Hepatocyte (in vitro differentiated cells): ENCODE data around the gene HINT2. TPM values are rescaled to one million over a fixed set of nuclear protein-coding genes. Genes with fewer than 3 reads are reported as not detected.
A peak's percentile ranks its signal among the peaks of the same experiment; 100 is the strongest.

Experiments
- DNase-seq: peaks from one replicate; pipeline ENCODE4 v3.0.0-alpha.2; 2016; ENCODE audit warnings: low spot score
- H2AFZ ChIP-seq: fragments of 200-600 bp; sonication (generic); 2 replicates; pipeline ENCODE4 v1.6.0; 2016; ENCODE audit warnings: antibody characterized with exemption, mild to moderate bottlenecking
- H3K27ac ChIP-seq: fragments of 200-600 bp; sonication (generic); 2 replicates; pipeline ENCODE4 v1.5.1; 2016; ENCODE audit warnings: mild to moderate bottlenecking
- H3K27me3 ChIP-seq: fragments of 200-600 bp; sonication (generic); 2 replicates; pipeline ENCODE4 v1.6.1; 2016
- H3K36me3 ChIP-seq: fragments of 200-600 bp; sonication (generic); replicated peaks from 2 replicates; pipeline ENCODE4 v1.5.1; 2016; ENCODE audit warnings: low read depth; ENCODE audit not compliant: insufficient read depth
- H3K4me1 ChIP-seq: fragments of 200-600 bp; sonication (generic); 2 replicates; pipeline ENCODE4 v1.5.1; 2016; ENCODE audit warnings: mild to moderate bottlenecking, moderate library complexity; ENCODE audit not compliant: insufficient read depth
- H3K4me2 ChIP-seq: fragments of 200-600 bp; sonication (generic); 2 replicates; pipeline ENCODE4 v1.6.0; 2016
- H3K4me3 ChIP-seq: fragments of 200-600 bp; sonication (generic); 2 replicates; pipeline ENCODE4 v1.5.1; 2016; ENCODE audit warnings: mild to moderate bottlenecking
- H3K79me2 ChIP-seq: fragments of 200-600 bp; sonication (generic); 2 replicates; pipeline ENCODE4 v1.6.0; 2017; ENCODE audit warnings: mild to moderate bottlenecking
- H3K9me2 ChIP-seq: fragments of 200-600 bp; sonication (generic); replicated peaks from 2 replicates; pipeline ENCODE4 v1.6.0; 2017; ENCODE audit warnings: mild to moderate bottlenecking; ENCODE audit not compliant: insufficient read depth
- H3K9me3 ChIP-seq: fragments of 200-600 bp; sonication (generic); 2 replicates; pipeline ENCODE4 v1.5.1; 2016; ENCODE audit warnings: low read depth, mild to moderate bottlenecking
- H4K20me1 ChIP-seq: fragments of 200-600 bp; sonication (generic); 2 replicates; pipeline ENCODE4 v1.6.0; 2016; ENCODE audit warnings: mild to moderate bottlenecking; ENCODE audit not compliant: insufficient read depth, poor library complexity, severe bottlenecking
- CTCF ChIP-seq: fragments of 200-600 bp; sonication (generic); IDR thresholded peaks from 2 replicates; pipeline ENCODE4 v1.5.1; 2016; ENCODE audit warnings: antibody characterized with exemption, mild to moderate bottlenecking; ENCODE audit not compliant: poor library complexity
- EZH2 ChIP-seq: fragments of 200-600 bp; sonication (generic); IDR thresholded peaks from 2 replicates; pipeline ENCODE4 v1.6.1; 2016; ENCODE audit warnings: antibody characterized with exemption, mild to moderate bottlenecking, borderline replicate concordance
- EZH2phosphoT487 ChIP-seq: fragments of 200-600 bp; sonication (generic); IDR thresholded peaks from one replicate; pipeline ENCODE4 v1.6.1; 2018; ENCODE audit warnings: antibody characterized with exemption, mild to moderate bottlenecking, low read depth, moderate library complexity; ENCODE audit not compliant: unreplicated experiment, severe bottlenecking
- WGBS: methylation state at CpG from one replicate; pipeline ENCODE4 v1.1.6; 2016; ENCODE audit warnings: low lambda C conversion rate; ENCODE audit errors: missing lambda C conversion rate; 5-methylcytosine and 5-hydroxymethylcytosine counted together
- polyA plus RNA-seq: library from polyadenylated mRNA; unstranded; fragments of >200 nt; fragmentation: Nextera tagmentation; extraction: Ambion mirVana; gene quantifications from 2 replicates; pipeline ENCODE4 v1.2.1, GENCODE V29; 2016
- total RNA-seq: library from RNA; depleted of rRNA; stranded (reverse); fragments of >200 nt; gene quantifications from 2 replicates; pipeline ENCODE4 v1.2.3, GENCODE V29; 2014

The HINT2 gene
- total and polyA plus RNA-seq, 2 experiments from 2014 or later: 45.7 to 87.3 TPM

DNA sequence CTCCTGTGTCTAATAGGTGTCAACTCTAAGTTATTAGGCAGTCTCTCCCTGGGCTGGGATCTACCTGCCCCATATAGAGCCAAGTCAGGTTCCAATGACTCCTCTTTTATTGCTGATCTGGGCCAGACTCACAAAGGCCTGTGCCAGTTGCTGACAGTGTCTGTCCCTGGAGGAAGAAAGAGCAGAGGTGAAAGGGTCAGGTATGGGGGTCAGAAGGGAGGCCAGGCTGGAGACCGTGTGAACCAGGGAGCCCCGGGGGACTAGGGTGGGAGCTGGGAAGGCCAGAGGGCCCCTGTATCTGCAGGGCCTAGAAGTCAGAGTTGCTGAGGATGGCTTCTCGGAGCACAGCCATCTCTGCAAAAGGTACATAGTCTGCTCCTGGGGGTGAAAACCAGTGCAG, 3.5 kb upstream of the HINT2 start:
- TF ChIP-seq CTCF: no peak
- no peak for TF ChIP-seq EZH2phosphoT487
- no peak for TF ChIP-seq EZH2
- no peak for DNase-seq
- H3K9me3 ChIP-seq: no peaks in the 10 kb centered on the region
- WGBS: 86% methylated on average over 3 of the region's 3 CpGs
- H4K20me1 ChIP-seq: no peaks in the 10 kb centered on the region
- no peak overlapping the region for H3K4me3 ChIP-seq
- H3K27me3 ChIP-seq: no peaks in the 10 kb centered on the region
- no peak overlapping the region for H3K4me2 ChIP-seq
- H3K36me3 ChIP-seq: no peaks in the 10 kb centered on the region
- H3K4me1 ChIP-seq: peaks cover 7% of the 10 kb centered on the region
- no peak overlapping the region for H3K27ac ChIP-seq
- no peaks in the 10 kb centered on the region for H3K79me2 ChIP-seq
- H2AFZ ChIP-seq: no peak overlapping the region
- H3K9me2 ChIP-seq: no peaks in the 10 kb centered on the region

DNA sequence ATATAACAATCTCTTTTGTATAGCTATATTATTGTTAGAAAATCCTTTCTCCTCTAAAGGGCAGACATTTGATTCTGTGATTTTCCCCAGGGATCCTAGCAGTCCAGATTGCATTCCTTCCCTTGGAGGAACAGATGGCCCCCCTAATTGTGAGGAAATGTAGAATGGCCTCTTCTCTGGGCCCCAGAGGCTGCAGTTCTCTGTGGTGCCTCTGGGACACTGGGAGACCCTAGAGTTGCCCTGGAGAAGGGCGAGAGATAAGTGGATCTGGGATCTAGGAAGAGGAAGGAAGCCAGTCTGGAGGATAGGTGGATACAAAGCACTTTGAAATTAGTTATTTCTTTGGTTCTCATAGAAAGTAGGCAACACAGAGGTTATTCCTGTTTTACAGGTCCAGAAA, 1.9 kb upstream of the HINT2 start:
- Histone ChIP-seq H3K36me3 (no peaks in the 10 kb centered on the region), H3K27me3 (no peaks in the 10 kb centered on the region), H3K9me3 (no peaks in the 10 kb centered on the region), H3K27ac (no peak overlapping the region), H3K9me2 (no peaks in the 10 kb centered on the region), H4K20me1 (no peaks in the 10 kb centered on the region), H2AFZ (no peak overlapping the region), H3K4me1 (peaks cover 10% of the 10 kb centered on the region), H3K79me2 (peaks cover 2% of the 10 kb centered on the region), H3K4me2 (no peak overlapping the region), H3K4me3 (no peak overlapping the region)
- TF ChIP-seq EZH2phosphoT487: no peak
- no peak for TF ChIP-seq EZH2
- TF ChIP-seq CTCF: no peak
- no peak for DNase-seq
- 63% methylated on average over 1 of the region's 1 CpG for WGBS

GRCh38 chr9:35814106-35814840, 569 bp downstream of the HINT2 start:
- peaks cover 2% of the 10 kb centered on the region for H3K79me2 ChIP-seq
- H2AFZ ChIP-seq: peak overlapping the region; percentile 57
- TF ChIP-seq CTCF: peak; percentile 35
- TF ChIP-seq EZH2: no peak
- TF ChIP-seq EZH2phosphoT487: no peak
- H4K20me1 ChIP-seq: no peaks in the 10 kb centered on the region
- peak overlapping the region; percentile 56 for H3K4me3 ChIP-seq
- H3K36me3 ChIP-seq: no peaks in the 10 kb centered on the region
- DNase-seq: peak; percentile 80
- H3K4me2 ChIP-seq: peak overlapping the region; percentile 77
- 11% methylated on average over 27 of the region's 29 CpGs for WGBS
- peaks cover 10% of the 10 kb centered on the region for H3K4me1 ChIP-seq
- peak overlapping the region; percentile 91 for H3K27ac ChIP-seq
- H3K9me3 ChIP-seq: no peaks in the 10 kb centered on the region
- no peaks in the 10 kb centered on the region for H3K9me2 ChIP-seq
- no peaks in the 10 kb centered on the region for H3K27me3 ChIP-seq
